Activated naive CD8-positive, alpha-beta T cell treated with anti-CD3 and anti-CD28 coated beads, Interleukin-2, amount 50 U/mL, for 16 hours (primary cell): ENCODE data around the gene RBAK.
"Not testable (repeated sequence)": the region's sequence is repeated elsewhere in the genome, so short reads cannot be mapped to it uniquely, and the experiment has no call there.

Experiments
- DNase-seq: peaks from one replicate; pipeline ENCODE4 v3.0.0-alpha.2; 2020; ENCODE audit warnings: low read depth, low spot score

RBAK gene

GRCh38 chr7:5050676-5051075 is 5.0 kb downstream of the RBAK start:
- no peak for DNase-seq

GRCh38 chr7:5051731-5052130 is 6.1 kb downstream of the RBAK start:
- DNase-seq, result not testable (repeated sequence)

- DNase-seq, result no peak
Observed at GRCh38 chr7:5053175-5053574, 7.5 kb downstream of the RBAK start.

GRCh38 chr7:5063698-5064097 is 18.0 kb downstream of the RBAK start:
- no peak for DNase-seq

- DNase-seq, result no peak
Observed at GRCh38 chr7:5064391-5065106, 18.9 kb downstream of the RBAK start.

- DNase-seq, result no peak
Observed at GRCh38 chr7:5065107-5065407, 19.4 kb downstream of the RBAK start.

- no peak for DNase-seq
Observed at GRCh38 chr7:5068521-5068920, 22.9 kb downstream of the RBAK start.

GRCh38 chr7:5070206-5070605 is 24.5 kb downstream of the RBAK start:
- DNase-seq, result no peak

GRCh38 chr7:5075187-5075586 is 29.5 kb downstream of the RBAK start:
- DNase-seq, result not testable (repeated sequence)

GRCh38 chr7:5077740-5078139 is 32.1 kb downstream of the RBAK start:
- DNase-seq, result no peak

GRCh38 chr7:5082806-5083205 is 37.1 kb downstream of the RBAK start:
- DNase-seq, result no peak

GRCh38 chr7:5083311-5083711 is 37.7 kb downstream of the RBAK start:
- no peak for DNase-seq

GRCh38 chr7:5086256-5086655 is 40.6 kb downstream of the RBAK start:
- no peak for DNase-seq

GRCh38 chr7:5088228-5088833 is 42.7 kb downstream of the RBAK start:
- not testable (repeated sequence) for DNase-seq

GRCh38 chr7:5088906-5089305 is 43.2 kb downstream of the RBAK start:
- no peak for DNase-seq

- DNase-seq, result no peak
Observed at GRCh38 chr7:5093948-5094347, 48.3 kb downstream of the RBAK start.

GRCh38 chr7:5094641-5095040 is 49.0 kb downstream of the RBAK start:
- DNase-seq, result no peak

- no peak for DNase-seq
Observed at GRCh38 chr7:5116359-5116758, 70.7 kb downstream of the RBAK start.

GRCh38 chr7:5117095-5117970 is 71.7 kb downstream of the RBAK start:
- DNase-seq, result no peak
